ENCODE results near the gene ATXN7.
A peak's percentile ranks its signal among the peaks of the same experiment; 100 is the strongest.

The ATXN7 gene

DNA sequence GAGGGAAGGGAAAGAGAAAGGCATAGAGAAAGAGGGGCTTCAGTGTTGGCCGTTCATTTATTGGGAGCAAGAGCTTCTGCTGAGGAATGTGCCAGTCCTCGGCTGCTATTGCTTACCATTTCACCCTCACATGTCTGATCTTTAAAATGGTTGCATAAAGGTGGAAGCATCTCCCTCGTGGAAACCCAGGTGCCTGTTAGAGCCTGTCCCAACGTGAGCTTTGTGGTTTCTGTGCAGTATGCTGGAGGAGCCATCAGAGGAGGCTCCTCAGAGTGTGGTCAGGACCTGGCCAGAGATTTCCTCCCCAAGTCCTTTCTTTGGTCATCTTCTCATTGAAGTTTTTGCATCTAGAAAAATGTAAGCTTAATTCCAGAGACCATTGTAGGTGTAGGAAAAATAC, 125.3 kb downstream of the ATXN7 start:
- no peak for DNase-seq

- DNase-seq = no peak
These were observed 126.5 kb downstream of the ATXN7 start for GRCh38 chr3:63990204-63990603.

DNA sequence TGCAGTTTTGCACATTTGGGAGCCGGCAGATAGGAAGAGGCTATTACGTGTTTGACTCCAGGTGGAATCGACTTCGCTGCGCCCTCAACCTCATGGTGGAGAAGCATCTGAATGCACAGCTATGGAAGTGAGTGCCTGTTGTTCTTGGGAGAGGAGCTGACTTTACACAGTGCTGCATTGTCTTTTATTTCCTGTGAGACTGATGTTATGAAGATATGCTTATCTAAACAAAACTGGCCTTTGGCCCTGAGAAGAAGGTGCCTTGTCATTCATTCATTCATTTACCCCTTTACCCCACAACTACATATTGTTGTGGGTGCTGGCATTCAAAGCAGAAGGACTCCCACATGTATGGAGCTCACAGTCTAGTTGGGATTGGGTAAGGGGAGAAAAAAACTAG, 127.1 kb downstream of the ATXN7 start:
- no peak for DNase-seq

- no peak for DNase-seq
These were observed 128.0 kb downstream of the ATXN7 start for GRCh38 chr3:63991666-63992065.

GRCh38 chr3:63992516-63993209, 129.0 kb downstream of the ATXN7 start:
- no peak for DNase-seq

GRCh38 chr3:63993653-63994079, 130.0 kb downstream of the ATXN7 start:
- DNase-seq = peak; percentile 64

DNA sequence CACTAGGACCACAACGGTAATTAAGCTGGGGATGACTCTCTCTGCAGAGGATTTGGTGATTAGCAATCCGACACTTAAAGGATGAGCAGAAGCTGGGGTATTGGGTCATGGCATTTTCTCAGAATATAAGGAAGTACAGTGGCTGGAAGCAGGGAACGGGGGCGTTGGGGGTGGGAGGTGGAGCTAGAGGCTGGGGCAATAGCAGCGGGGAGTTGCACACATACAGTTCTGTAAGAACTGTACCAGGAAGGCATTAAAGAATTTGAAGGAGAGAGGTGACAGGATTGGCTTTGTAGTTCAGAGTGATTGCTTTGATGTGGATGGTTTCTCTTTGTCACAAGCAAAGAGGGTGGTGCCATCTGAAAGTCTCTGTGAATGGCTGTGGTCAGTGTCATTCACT, 131.4 kb downstream of the ATXN7 start:
- no peak for DNase-seq

GRCh38 chr3:63998852-63999754, 135.4 kb downstream of the ATXN7 start:
- DNase-seq = no peak

GRCh38 chr3:64000453-64001055, 136.9 kb downstream of the ATXN7 start:
- no peak for DNase-seq

- no peak for DNase-seq
These were observed 138.6 kb downstream of the ATXN7 start for GRCh38 chr3:64002233-64002632.

DNA sequence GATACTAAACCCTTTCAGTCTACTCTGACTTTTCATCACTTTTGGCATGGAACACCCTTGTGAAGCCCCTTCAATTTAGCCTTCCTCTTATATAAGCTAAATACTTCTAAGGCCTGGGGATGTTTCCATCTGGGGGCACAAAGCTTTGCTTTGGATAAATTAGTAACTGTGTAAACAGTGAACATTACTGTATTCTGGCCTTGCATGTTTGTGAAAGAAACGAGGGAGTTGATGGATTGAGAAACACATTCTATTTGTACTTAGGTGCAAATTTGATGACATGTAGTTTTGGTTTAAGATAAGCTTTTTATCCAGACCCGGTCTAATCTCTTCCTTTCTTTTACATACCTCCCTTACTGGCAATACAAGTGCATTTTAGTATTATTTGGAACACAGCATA, 139.9 kb downstream of the ATXN7 start:
- no peak for DNase-seq

DNA sequence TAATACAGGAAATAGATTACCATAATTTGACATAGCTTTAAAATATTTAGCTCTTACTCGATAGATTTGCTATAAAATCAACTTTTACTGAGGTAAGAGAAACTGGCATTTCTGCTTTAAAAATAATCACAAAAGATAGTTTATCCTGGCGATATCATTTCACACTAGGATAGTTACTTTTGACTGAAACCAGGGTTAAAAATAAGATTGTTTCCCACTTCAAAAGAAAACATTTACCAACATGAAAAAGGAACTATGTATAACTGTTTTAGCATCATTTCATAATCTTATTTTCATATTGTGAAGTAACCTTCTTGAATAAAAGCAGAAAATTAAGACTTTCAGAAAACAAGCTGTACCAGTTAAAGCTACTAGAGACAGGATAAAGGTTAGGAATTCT, 144.3 kb downstream of the ATXN7 start:
- no peak for DNase-seq

- DNase-seq = no peak
These were observed 145.1 kb downstream of the ATXN7 start for GRCh38 chr3:64008487-64009351.

DNA sequence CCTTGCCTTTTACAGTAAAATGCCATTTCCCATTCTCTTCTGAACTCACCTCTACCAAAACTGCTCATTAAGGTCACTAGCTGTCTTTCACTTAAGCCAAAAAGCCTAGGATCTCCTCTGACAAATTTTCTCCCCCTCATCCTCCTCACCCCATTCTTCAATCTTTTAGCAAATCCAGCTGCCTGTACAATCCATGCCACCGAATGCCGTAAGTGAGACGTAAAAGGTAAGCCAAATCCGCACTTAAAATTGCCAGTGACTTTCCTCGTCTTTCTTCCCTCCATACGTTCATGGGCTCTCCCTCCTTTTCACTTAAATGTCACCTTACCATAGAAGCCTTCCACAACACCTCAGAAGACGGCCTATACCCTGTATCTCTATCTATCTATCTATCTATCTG, 145.9 kb downstream of the ATXN7 start:
- DNase-seq = no peak

GRCh38 chr3:64010199-64010598, 146.5 kb downstream of the ATXN7 start:
- DNase-seq = no peak

- DNase-seq = no peak
These were observed 148.0 kb downstream of the ATXN7 start for GRCh38 chr3:64011685-64012084.

DNA sequence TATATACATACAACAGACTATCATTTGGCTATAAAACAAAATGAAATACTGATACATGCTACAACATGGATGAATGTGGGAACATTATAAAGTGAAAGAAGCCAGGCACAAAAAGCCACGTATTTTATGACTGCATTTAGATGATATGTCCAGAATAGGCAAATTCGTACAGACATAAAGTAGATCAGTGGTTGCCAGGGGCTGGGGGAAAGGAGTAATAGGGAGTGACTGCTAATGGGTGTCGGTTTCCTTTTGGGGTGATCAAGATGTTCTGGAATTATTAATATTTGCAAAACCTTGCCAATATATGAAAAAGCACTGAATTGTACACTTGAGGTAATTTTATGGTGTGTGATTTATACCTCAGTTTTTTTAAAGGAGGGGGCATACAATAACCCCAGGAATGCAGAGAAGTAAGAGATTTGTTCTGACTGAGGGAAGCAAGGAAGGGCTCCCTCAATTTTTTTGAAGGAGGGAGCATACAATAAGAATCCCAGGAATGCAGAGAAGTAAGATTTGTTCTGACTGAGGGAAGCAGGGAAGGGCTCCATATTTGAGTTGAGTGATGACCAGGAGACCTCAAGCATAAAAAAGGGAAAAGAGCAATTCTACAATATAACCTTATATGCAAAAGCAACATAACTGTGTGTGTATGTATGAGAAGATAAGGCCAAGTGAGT, 153.4 kb downstream of the ATXN7 start:
- DNase-seq = no peak

- DNase-seq = no peak
These were observed 155.6 kb downstream of the ATXN7 start for GRCh38 chr3:64019271-64019670.

- DNase-seq = no peak
These were observed 156.2 kb downstream of the ATXN7 start for GRCh38 chr3:64019879-64020278.

DNA sequence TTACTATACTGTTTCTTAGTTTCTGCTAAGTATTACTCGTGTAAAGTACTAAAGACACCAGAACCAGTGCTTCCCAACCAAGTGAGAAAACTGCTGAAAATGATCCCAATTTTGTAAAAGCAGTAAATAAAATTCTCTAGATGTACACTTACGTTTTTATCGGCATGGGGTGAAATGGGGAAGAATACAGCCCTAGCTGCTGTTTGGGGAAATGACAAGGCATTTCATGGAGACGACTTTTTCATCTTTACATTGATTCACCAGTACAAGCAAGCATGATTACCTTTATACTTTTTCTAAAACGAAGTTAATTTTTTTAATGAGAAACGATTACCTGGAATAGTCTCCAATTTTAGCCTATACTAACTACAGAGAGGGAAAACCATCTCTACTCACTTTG, 158.3 kb downstream of the ATXN7 start:
- DNase-seq = peak; percentile 4

GRCh38 chr3:64022451-64023186, 159.0 kb downstream of the ATXN7 start:
- DNase-seq = peak; percentile 13
